Endodermal cell (in vitro differentiated cells): ENCODE data around the gene ADCY2. TPM values are rescaled to one million over a fixed set of nuclear protein-coding genes. Genes with fewer than 3 reads are reported as not detected.

Source experiments
- DNase-seq: peaks from one replicate; pipeline ENCODE4 v3.0.0-alpha.2; 2017
- H3K27ac ChIP-seq: 2 replicates; pipeline ENCODE4 v1.5.1; 2013; ENCODE audit warnings: mild to moderate bottlenecking, low read depth, low read length, moderate library complexity
- H3K27me3 ChIP-seq: 2 replicates; pipeline ENCODE4 v1.6.1; 2013; ENCODE audit warnings: mild to moderate bottlenecking, low read length, moderate library complexity; ENCODE audit not compliant: insufficient read depth, control insufficient read depth, poor library complexity, severe bottlenecking
- H3K36me3 ChIP-seq: 2 replicates; pipeline ENCODE4 v1.7.0; 2013; ENCODE audit warnings: mild to moderate bottlenecking, low read length, moderate library complexity; ENCODE audit not compliant: control insufficient read depth, insufficient read depth
- H3K4me1 ChIP-seq: one replicate; pipeline ENCODE4 v1.7.0; 2013; ENCODE audit warnings: low read length; ENCODE audit not compliant: control insufficient read depth, insufficient read depth
- H3K4me3 ChIP-seq: 2 replicates; pipeline ENCODE4 v1.5.1; 2013; ENCODE audit warnings: mild to moderate bottlenecking, low read length, moderate library complexity
- H3K9ac ChIP-seq: 2 replicates; pipeline ENCODE4 v1.6.1; 2013; ENCODE audit warnings: mild to moderate bottlenecking, low read length, moderate library complexity; ENCODE audit not compliant: poor library complexity, severe bottlenecking; ENCODE audit errors: extremely low read depth
- H3K9me3 ChIP-seq: 2 replicates; pipeline ENCODE4 v1.6.1; 2013; ENCODE audit warnings: mild to moderate bottlenecking, low read length, moderate library complexity; ENCODE audit not compliant: control insufficient read depth
- H3K27ac Mint-ChIP-seq: 2 replicates; pipeline ENCODE4 v1.8.0; 2020; ENCODE audit warnings: mixed read lengths
- H3K27me3 Mint-ChIP-seq: 2 replicates; pipeline ENCODE4 v1.8.0; 2021; ENCODE audit warnings: mild to moderate bottlenecking, mixed read lengths; ENCODE audit not compliant: insufficient read depth
- H3K36me3 Mint-ChIP-seq: 2 replicates; pipeline ENCODE4 v1.8.0; 2020; ENCODE audit warnings: low read depth, mixed read lengths
- H3K4me1 Mint-ChIP-seq: 2 replicates; pipeline ENCODE4 v1.8.0; 2020; ENCODE audit warnings: mixed read lengths
- H3K4me3 Mint-ChIP-seq: 2 replicates; pipeline ENCODE4 v1.8.0; 2020; ENCODE audit warnings: mild to moderate bottlenecking, moderate library complexity, mixed read lengths
- H3K9me3 Mint-ChIP-seq: 2 replicates; pipeline ENCODE4 v1.8.0; 2020; ENCODE audit warnings: mild to moderate bottlenecking, mixed read lengths
- WGBS, 2 experiments: methylation state at CpG; one replicate each; pipeline versions ENCODE4 v1.1.5 to v1.1.7; 2013; ENCODE audit warnings: missing lambda C conversion rate in 2 of 2, mixed read lengths in 1 of 2; ENCODE audit not compliant: insufficient coverage in 1 of 2, insufficient read length in 1 of 2; 5-methylcytosine and 5-hydroxymethylcytosine counted together
- total RNA-seq, 2 donors: library from RNA; stranded (reverse); fragmentation: NEBNext Ultra II Directional in 1 of 2; extraction: Animal tissue kit (Norgen Biotek cat#: 25700) in 1 of 2; gene quantifications; 2 replicates in 1 of 2; 3 replicates in 1 of 2; pipeline ENCODE4 v1.2.1, GENCODE V29; 2021
- TF ChIP-seq, protein P1 (sequence below): fragments of 200-600 bp; sonication (generic); conservative IDR thresholded peaks from 2 replicates; pipeline ENCODE4 v1.5.0; 2021; ENCODE audit warnings: antibody characterized with exemption, mild to moderate bottlenecking

ADCY2 gene
- total RNA-seq, 2 donors from 2014 or later = 61.5 to 63.2 TPM

DNA sequence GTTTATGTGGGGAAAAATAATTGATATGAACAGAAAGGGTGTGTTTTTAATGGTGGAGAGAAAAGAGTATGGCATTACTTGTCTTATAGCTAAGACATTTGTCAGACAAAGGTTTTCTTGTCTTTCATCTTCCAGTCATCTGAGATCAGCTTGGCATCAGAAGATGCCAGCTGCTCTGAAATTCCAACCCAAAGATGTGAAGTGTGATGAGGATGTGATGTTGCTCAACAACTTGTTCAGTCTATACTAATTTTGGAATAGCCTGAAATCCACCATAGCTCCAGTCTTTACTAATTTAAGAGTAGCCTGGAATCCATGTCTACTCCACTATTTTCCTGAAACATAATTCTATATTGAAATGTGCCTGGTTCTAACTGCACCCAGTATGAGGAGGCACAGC, 272.7 kb downstream of the ADCY2 start:
- no peaks in the 10 kb centered on the region for H3K4me1 ChIP-seq
- peaks cover 19% of the 10 kb centered on the region for H3K36me3 Mint-ChIP-seq
- H3K9ac ChIP-seq = no peak overlapping the region
- DNase-seq = no peak
- peaks cover 4% of the 10 kb centered on the region for H3K4me1 Mint-ChIP-seq
- H3K27ac ChIP-seq = no peak overlapping the region
- H3K9me3 ChIP-seq = peaks cover 10% of the 10 kb centered on the region
- no peak overlapping the region for H3K27ac Mint-ChIP-seq
- TF ChIP-seq, protein P1, sequence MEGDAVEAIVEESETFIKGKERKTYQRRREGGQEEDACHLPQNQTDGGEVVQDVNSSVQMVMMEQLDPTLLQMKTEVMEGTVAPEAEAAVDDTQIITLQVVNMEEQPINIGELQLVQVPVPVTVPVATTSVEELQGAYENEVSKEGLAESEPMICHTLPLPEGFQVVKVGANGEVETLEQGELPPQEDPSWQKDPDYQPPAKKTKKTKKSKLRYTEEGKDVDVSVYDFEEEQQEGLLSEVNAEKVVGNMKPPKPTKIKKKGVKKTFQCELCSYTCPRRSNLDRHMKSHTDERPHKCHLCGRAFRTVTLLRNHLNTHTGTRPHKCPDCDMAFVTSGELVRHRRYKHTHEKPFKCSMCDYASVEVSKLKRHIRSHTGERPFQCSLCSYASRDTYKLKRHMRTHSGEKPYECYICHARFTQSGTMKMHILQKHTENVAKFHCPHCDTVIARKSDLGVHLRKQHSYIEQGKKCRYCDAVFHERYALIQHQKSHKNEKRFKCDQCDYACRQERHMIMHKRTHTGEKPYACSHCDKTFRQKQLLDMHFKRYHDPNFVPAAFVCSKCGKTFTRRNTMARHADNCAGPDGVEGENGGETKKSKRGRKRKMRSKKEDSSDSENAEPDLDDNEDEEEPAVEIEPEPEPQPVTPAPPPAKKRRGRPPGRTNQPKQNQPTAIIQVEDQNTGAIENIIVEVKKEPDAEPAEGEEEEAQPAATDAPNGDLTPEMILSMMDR = no peak
- H3K27me3 Mint-ChIP-seq = no peaks in the 10 kb centered on the region
- no peak overlapping the region for H3K4me3 Mint-ChIP-seq
- H3K9me3 Mint-ChIP-seq = peaks cover 3% of the 10 kb centered on the region
- H3K36me3 ChIP-seq = no peaks in the 10 kb centered on the region
- H3K4me3 ChIP-seq = no peak overlapping the region
- H3K27me3 ChIP-seq = no peaks in the 10 kb centered on the region

GRCh38 chr5:7671381-7671993, 275.5 kb downstream of the ADCY2 start:
- Histone ChIP-seq H3K9ac (no peak overlapping the region), H3K9me3 (peaks cover 10% of the 10 kb centered on the region), H3K4me3 (no peak overlapping the region), H3K27me3 (no peaks in the 10 kb centered on the region), H3K36me3 (no peaks in the 10 kb centered on the region), H3K4me1 (no peaks in the 10 kb centered on the region), H3K27ac (peak overlapping the region; percentile 64)
- Mint-ChIP-seq H3K36me3 (peaks cover 13% of the 10 kb centered on the region), H3K27ac (no peak overlapping the region), H3K4me1 (peaks cover 4% of the 10 kb centered on the region), H3K9me3 (peaks cover 3% of the 10 kb centered on the region), H3K4me3 (no peak overlapping the region), H3K27me3 (no peaks in the 10 kb centered on the region)
- WGBS, 2 experiments = 92 to 100% methylated on average over 2 to 7 of the region's 7 CpGs
- DNase-seq = no peak
- TF ChIP-seq, protein P1 = no peak

DNA sequence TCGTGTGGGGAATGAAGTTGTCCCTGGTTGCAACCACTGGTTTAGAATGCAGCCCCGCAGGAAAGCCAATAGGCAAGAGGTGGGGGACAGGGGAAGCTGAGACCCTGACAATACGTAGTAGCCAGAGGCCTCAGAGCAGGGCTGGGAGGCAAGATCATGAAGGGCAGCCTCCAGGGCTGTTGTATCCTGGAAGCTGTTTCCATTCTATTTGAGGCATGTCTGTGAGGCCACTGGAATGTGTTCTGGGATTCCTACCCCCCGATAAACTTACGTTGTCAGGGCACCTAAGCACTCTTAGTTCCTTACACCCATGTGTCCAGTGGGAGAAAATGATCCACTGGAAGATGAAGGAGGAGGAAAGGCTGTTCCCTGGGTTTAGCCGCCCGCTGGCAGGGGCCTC, 277.7 kb downstream of the ADCY2 start:
- Mint-ChIP-seq H3K27me3 (no peaks in the 10 kb centered on the region), H3K27ac (no peak overlapping the region), H3K9me3 (peaks cover 3% of the 10 kb centered on the region), H3K36me3 (peaks cover 12% of the 10 kb centered on the region), H3K4me3 (no peak overlapping the region), H3K4me1 (no peaks in the 10 kb centered on the region)
- Histone ChIP-seq H3K9me3 (peaks cover 10% of the 10 kb centered on the region), H3K4me1 (no peaks in the 10 kb centered on the region), H3K27me3 (no peaks in the 10 kb centered on the region), H3K27ac (no peak overlapping the region), H3K4me3 (no peak overlapping the region), H3K36me3 (no peaks in the 10 kb centered on the region), H3K9ac (no peak overlapping the region)
- TF ChIP-seq, protein P1 = no peak
- no peak for DNase-seq
- 96 to 100% methylated on average over 3 to 7 of the region's 7 CpGs for WGBS, 2 experiments
